Naive thymus-derived CD4-positive, alpha-beta T cell (primary cell): ENCODE results near the gene RAB1A. TPM values are rescaled to one million over a fixed set of nuclear protein-coding genes. Genes with fewer than 3 reads are reported as not detected.

Experiments used
- ATAC-seq: fragments of 150-1000 bp; cut with Tn5 transposase; 2 replicates; pipeline ENCODE4 v1.10.0; 2021; ENCODE audit warnings: mild to moderate bottlenecking, moderate library complexity
- CTCF ChIA-PET: fragments of 350-600 bp; sonication (Branson Sonifier 250); formaldehyde crosslinking; loops from one replicate; lab custom pipeline; 2021; ENCODE audit warnings: antibody characterized with exemption; lab: Charles Lee
- POLR2A ChIA-PET: fragments of 350-600 bp; sonication (Branson Sonifier 250); formaldehyde crosslinking; loops from one replicate; lab custom pipeline; 2021; ENCODE audit warnings: antibody characterized with exemption, inconsistent platforms; lab: Charles Lee
- DNase-seq, 9 donors: peaks; one replicate each; pipeline versions ENCODE4 v3.0.0 to v3.0.0-alpha.2; 2020 to 2022; ENCODE audit warnings: mixed read lengths in 1 of 9
- H3K27ac ChIP-seq: one replicate; pipeline ENCODE4 v1.7.0; 2013; ENCODE audit warnings: mild to moderate bottlenecking, low read depth, low read length, moderate library complexity
- H3K27me3 ChIP-seq, 2 donors: one replicate each; pipeline ENCODE4 v1.7.0; 2013; ENCODE audit warnings: low read length in 2 of 2, mild to moderate bottlenecking in 2 of 2, moderate library complexity in 2 of 2; ENCODE audit not compliant: control insufficient read depth in 2 of 2, insufficient read depth in 2 of 2
- H3K36me3 ChIP-seq, 3 experiments: 1 replicate in 2 of 3; 2 replicates in 1 of 3; pipeline ENCODE4 v1.7.0; 2013; ENCODE audit warnings: low read length in 3 of 3, mild to moderate bottlenecking in 3 of 3, moderate library complexity in 1 of 3; ENCODE audit not compliant: insufficient read depth in 3 of 3, control insufficient read depth in 2 of 3
- H3K4me1 ChIP-seq, 2 donors: one replicate each; pipeline ENCODE4 v1.7.0; 2013; ENCODE audit warnings: low read length in 2 of 2, mild to moderate bottlenecking in 2 of 2, moderate library complexity in 1 of 2; ENCODE audit not compliant: control insufficient read depth in 2 of 2, insufficient read depth in 2 of 2
- H3K4me3 ChIP-seq: 2 replicates; pipeline ENCODE4 v1.7.0; 2013; ENCODE audit warnings: mild to moderate bottlenecking, low read length
- H3K9me3 ChIP-seq, 3 experiments: 1 replicate in 2 of 3; 2 replicates in 1 of 3; pipeline ENCODE4 v1.7.0; 2013; ENCODE audit warnings: low read length in 3 of 3; ENCODE audit not compliant: control insufficient read depth in 2 of 3
- H3K27ac Mint-ChIP-seq, 9 donors: one replicate each; pipeline ENCODE4 v1.8.0; 2020 to 2022; ENCODE audit warnings: mixed read lengths in 9 of 9, mild to moderate bottlenecking in 8 of 9, moderate library complexity in 5 of 9, inconsistent platforms in 2 of 9
- H3K27me3 Mint-ChIP-seq, 5 donors: one replicate each; pipeline ENCODE4 v1.8.0; 2021 to 2022; ENCODE audit warnings: mixed read lengths in 5 of 5, mild to moderate bottlenecking in 1 of 5
- H3K36me3 Mint-ChIP-seq, 5 donors: one replicate each; pipeline ENCODE4 v1.8.0; 2020 to 2022; ENCODE audit warnings: mixed read lengths in 5 of 5, mild to moderate bottlenecking in 3 of 5, inconsistent platforms in 1 of 5
- H3K4me1 Mint-ChIP-seq, 7 donors: one replicate each; pipeline ENCODE4 v1.8.0; 2020 to 2022; ENCODE audit warnings: mixed read lengths in 7 of 7, mild to moderate bottlenecking in 3 of 7, inconsistent platforms in 1 of 7
- H3K4me3 Mint-ChIP-seq, 10 donors: one replicate each; pipeline ENCODE4 v1.8.0; 2020 to 2022; ENCODE audit warnings: mild to moderate bottlenecking in 10 of 10, mixed read lengths in 10 of 10, moderate library complexity in 6 of 10, inconsistent platforms in 2 of 10
- H3K9me3 Mint-ChIP-seq, 11 donors: one replicate each; pipeline ENCODE4 v1.8.0; 2020 to 2022; ENCODE audit warnings: mixed read lengths in 11 of 11, mild to moderate bottlenecking in 4 of 11, inconsistent platforms in 1 of 11, moderate library complexity in 1 of 11
- intact Hi-C, 2 donors: fragments of 100-400 bp; cut with micrococcal nuclease; formaldehyde crosslinking; loops; one replicate each; pipeline ENCODE4 v1.15.1; 2023
- polyA plus RNA-seq, 2 donors: library from polyadenylated mRNA; unstranded; fragments of 300-500 nt; fragmentation: Illumina TruSeq; gene quantifications; one replicate each; pipeline ENCODE4 v1.2.3, GENCODE V29; 2021
- total RNA-seq, 6 experiments: library from RNA in 5 of 6; stranded (reverse) in 5 of 6; gene quantifications; 1 replicate in 5 of 6; 2 replicates in 1 of 6; pipeline ENCODE4 v1.2.3 and lab custom pipeline; 2021 to 2026

Gene RAB1A
- total and polyA plus RNA-seq, 7 experiments from 2014 or later = 48.8 to 78.6 (median 61.4) TPM

DNA sequence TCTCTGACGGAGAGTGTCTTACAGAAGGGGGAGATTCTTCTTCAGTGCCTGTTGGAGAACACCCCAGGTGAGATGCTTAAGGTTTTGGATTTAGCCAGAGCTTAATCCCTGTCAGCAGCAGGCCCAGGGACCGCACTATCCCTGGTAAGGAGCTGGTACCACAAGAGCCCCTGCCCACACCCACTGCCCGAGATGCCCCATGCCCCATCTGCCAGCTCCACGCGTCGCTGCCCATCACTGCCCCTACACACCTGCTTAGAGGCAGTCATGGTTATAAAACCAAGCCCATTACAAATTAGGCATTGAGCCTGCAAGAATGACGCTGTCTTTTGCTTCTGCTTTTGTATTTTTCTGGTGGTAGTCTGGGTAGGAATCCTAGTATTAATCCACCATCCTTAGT is 52.0 kb downstream of the RAB1A start:
- H3K4me3 Mint-ChIP-seq = no peak overlapping the region
- peaks cover 0 to 3% (median 0%) of the 10 kb centered on the region in 11 donors for H3K9me3 Mint-ChIP-seq
- Histone ChIP-seq H3K36me3 (peaks cover 2 to 61% (median 7%) of the 10 kb centered on the region in 3 experiments), H3K27me3 (no peaks in the 10 kb centered on the region), H3K4me3 (no peak overlapping the region), H3K4me1 (no peaks in the 10 kb centered on the region), H3K27ac (no peak overlapping the region), H3K9me3 (no peaks in the 10 kb centered on the region)
- ATAC-seq (no peak), DNase-seq (no peak)
- intact Hi-C loops = no loop called here
- H3K4me1 Mint-ChIP-seq = peaks cover 6 to 19% (median 17%) of the 10 kb centered on the region in 7 donors
- CTCF ChIA-PET = interaction anchor here (0.6 to 1.1 kb wide), 2 partner anchors 13 to 507 kb away, joined by 3 to 5 read pairs; no protein-coding TSS in a partner anchor
- POLR2A ChIA-PET = interaction anchor here (1.2 kb wide), 1 partner anchor 22 kb away, joined by 5 read pairs; no protein-coding TSS in a partner anchor
- H3K36me3 Mint-ChIP-seq = peaks cover 1 to 34% (median 12%) of the 10 kb centered on the region in 5 donors
- peak overlapping the region in 6 of 9 donors; percentile 7 to 88 (median 26) for H3K27ac Mint-ChIP-seq
- H3K27me3 Mint-ChIP-seq = no peaks in the 10 kb centered on the region

GRCh38 chr2:65076345-65076710 is 53.6 kb downstream of the RAB1A start:
- H3K27ac ChIP-seq = no peak overlapping the region
- POLR2A ChIA-PET = no interaction called here

DNA sequence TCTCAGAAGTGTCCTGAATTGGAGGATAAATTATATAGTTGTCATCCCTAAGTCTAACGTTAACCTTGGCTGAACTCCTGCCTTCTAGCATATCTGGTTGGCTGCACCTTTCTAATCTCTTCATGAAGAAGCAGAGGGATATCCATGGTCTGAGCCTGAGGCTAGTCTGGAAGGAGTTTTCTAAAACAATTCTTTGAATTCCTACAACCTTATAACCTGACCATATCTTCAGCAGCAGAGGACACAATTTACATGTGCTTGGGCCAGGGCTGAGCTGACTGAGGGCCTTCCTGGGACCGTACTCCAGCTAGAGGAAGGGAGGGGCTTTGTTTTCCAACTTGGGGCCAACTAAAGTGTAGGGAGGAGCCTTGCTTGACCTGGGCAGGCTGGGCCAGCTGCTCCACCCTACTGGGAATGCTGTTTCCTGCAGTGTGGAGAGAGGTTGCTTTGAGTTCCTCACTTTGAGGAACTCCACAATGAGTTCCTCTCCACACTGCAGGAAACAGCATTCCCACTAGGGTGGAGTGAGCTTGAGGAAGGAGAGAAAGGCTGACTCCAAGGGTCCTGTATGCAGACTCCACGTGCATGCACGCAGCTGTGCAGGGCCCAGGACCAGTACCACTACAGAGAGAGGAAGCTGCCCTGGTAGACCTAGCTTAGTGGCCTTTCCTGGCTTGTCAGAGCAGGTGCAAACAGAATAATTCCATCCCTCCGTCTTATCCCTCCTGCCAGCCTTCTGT is 54.1 kb downstream of the RAB1A start:
- H3K4me3 ChIP-seq = no peak overlapping the region
- no peaks in the 10 kb centered on the region for H3K27me3 ChIP-seq
- Mint-ChIP-seq H3K36me3 (peaks cover 0 to 31% (median 6%) of the 10 kb centered on the region in 5 donors), H3K27ac (peak overlapping the region in 7 of 9 donors; percentile 44 to 84 (median 50)), H3K27me3 (no peaks in the 10 kb centered on the region), H3K4me3 (no peak overlapping the region), H3K4me1 (peaks cover 0 to 5% (median 0%) of the 10 kb centered on the region in 7 donors), H3K9me3 (no peaks in the 10 kb centered on the region)
- peaks cover 0 to 74% (median 9%) of the 10 kb centered on the region in 3 experiments for H3K36me3 ChIP-seq
- no peaks in the 10 kb centered on the region for H3K4me1 ChIP-seq
- intact Hi-C loops = no loop called here
- no peak overlapping the region for H3K27ac ChIP-seq
- no peaks in the 10 kb centered on the region for H3K9me3 ChIP-seq
- ATAC-seq (no peak), DNase-seq (no peak)
- POLR2A ChIA-PET = no interaction called here
- CTCF ChIA-PET = interaction anchor here (0.5 to 1.3 kb wide), 4 partner anchors 14 to 117 kb away, joined by 3 to 4 read pairs (median 3); no protein-coding TSS in a partner anchor

More at GRCh38 chr2:65076345-65076710, 53.6 kb downstream of the RAB1A start:
- Mint-ChIP-seq H3K27ac (peak overlapping the region in 6 of 9 donors; percentile 44 to 71 (median 49)), H3K4me3 (no peak overlapping the region), H3K36me3 (peaks cover 0 to 31% (median 6%) of the 10 kb centered on the region in 5 donors), H3K27me3 (no peaks in the 10 kb centered on the region), H3K4me1 (peaks cover 3 to 6% (median 3%) of the 10 kb centered on the region in 7 donors), H3K9me3 (no peaks in the 10 kb centered on the region)
- no peaks in the 10 kb centered on the region for H3K27me3 ChIP-seq
- intact Hi-C loops = no loop called here
- DNase-seq = no peak
- CTCF ChIA-PET = interaction anchor here (0.5 to 1.3 kb wide), 3 partner anchors 15 to 116 kb away, joined by 3 to 4 read pairs (median 3); no protein-coding TSS in a partner anchor
- H3K4me3 ChIP-seq = no peak overlapping the region
- peaks cover 0 to 73% (median 6%) of the 10 kb centered on the region in 3 experiments for H3K36me3 ChIP-seq
- H3K4me1 ChIP-seq = no peaks in the 10 kb centered on the region
- no peaks in the 10 kb centered on the region for H3K9me3 ChIP-seq
- ATAC-seq = no peak

GRCh38 chr2:65075176-65075575 is 54.7 kb downstream of the RAB1A start:
- H3K36me3 Mint-ChIP-seq = peaks cover 0 to 31% (median 5%) of the 10 kb centered on the region in 5 donors
- intact Hi-C loops = no loop called here
- ChIA-PET CTCF (interaction anchor here (0.6 kb wide), 1 partner anchor 17 kb away, joined by 3 read pairs; no protein-coding TSS in a partner anchor), POLR2A (no interaction called here)
- H3K9me3 Mint-ChIP-seq = no peaks in the 10 kb centered on the region
- Histone ChIP-seq H3K27ac (no peak overlapping the region), H3K4me1 (no peaks in the 10 kb centered on the region), H3K36me3 (peaks cover 0 to 80% (median 9%) of the 10 kb centered on the region in 3 experiments), H3K4me3 (no peak overlapping the region), H3K27me3 (no peaks in the 10 kb centered on the region), H3K9me3 (no peaks in the 10 kb centered on the region)
- ATAC-seq = no peak
- no peaks in the 10 kb centered on the region for H3K27me3 Mint-ChIP-seq
- peaks cover 0 to 5% (median 0%) of the 10 kb centered on the region in 7 donors for H3K4me1 Mint-ChIP-seq
- no peak for DNase-seq
- no peak overlapping the region for H3K27ac Mint-ChIP-seq
- H3K4me3 Mint-ChIP-seq = no peak overlapping the region

DNA sequence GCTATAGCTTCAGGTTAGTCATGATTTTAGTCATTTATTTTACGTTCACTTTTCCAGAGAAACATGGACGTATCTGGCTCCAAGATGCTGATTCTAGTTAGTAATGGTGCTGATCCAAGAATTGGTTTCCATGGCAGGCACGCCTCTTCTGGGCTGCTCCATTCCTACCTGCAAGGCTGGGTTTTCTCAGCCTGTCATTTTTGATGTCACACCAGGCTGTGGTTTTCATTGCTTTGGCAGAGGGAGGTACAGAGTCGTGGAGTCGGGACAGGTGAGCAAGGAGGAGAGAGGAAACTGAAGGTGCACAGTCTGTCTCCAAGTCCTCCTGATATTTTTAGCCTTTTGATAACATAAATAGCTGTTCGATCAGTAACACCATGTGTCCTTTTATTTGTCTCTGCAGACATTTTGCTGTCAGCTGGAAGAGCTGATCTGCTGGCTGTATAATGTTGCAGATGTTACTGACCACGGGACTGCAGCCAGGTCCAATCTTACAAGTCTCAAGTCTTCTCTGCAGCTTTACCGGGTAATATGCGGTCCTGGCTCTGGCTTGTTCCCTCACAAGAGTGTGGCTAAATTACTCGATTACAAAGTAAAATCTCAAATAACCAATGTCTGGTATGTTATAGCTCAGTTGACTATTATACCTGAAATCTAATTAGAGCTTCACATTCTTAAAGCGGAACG is 55.9 kb downstream of the RAB1A start:
- Mint-ChIP-seq H3K27ac (peak overlapping the region in 4 of 9 donors; percentile 12 to 53 (median 28)), H3K27me3 (no peaks in the 10 kb centered on the region), H3K36me3 (peaks cover 0 to 29% (median 5%) of the 10 kb centered on the region in 5 donors), H3K4me3 (no peak overlapping the region), H3K4me1 (peaks cover 0 to 7% (median 0%) of the 10 kb centered on the region in 7 donors), H3K9me3 (no peaks in the 10 kb centered on the region)
- Histone ChIP-seq H3K36me3 (peaks cover 0 to 84% (median 9%) of the 10 kb centered on the region in 3 experiments), H3K27me3 (no peaks in the 10 kb centered on the region), H3K27ac (no peak overlapping the region), H3K9me3 (no peaks in the 10 kb centered on the region), H3K4me1 (no peaks in the 10 kb centered on the region), H3K4me3 (no peak overlapping the region)
- intact Hi-C loops = no loop called here
- DNase-seq = no peak
- ChIA-PET POLR2A (interaction anchor here (1.0 kb wide), 1 partner anchor 19 kb away, joined by 3 read pairs; no protein-coding TSS in a partner anchor), CTCF (interaction anchor here (0.7 to 1.2 kb wide), 2 partner anchors 18 to 58 kb away, joined by 3 read pairs; no protein-coding TSS in a partner anchor)
- ATAC-seq = no peak

DNA sequence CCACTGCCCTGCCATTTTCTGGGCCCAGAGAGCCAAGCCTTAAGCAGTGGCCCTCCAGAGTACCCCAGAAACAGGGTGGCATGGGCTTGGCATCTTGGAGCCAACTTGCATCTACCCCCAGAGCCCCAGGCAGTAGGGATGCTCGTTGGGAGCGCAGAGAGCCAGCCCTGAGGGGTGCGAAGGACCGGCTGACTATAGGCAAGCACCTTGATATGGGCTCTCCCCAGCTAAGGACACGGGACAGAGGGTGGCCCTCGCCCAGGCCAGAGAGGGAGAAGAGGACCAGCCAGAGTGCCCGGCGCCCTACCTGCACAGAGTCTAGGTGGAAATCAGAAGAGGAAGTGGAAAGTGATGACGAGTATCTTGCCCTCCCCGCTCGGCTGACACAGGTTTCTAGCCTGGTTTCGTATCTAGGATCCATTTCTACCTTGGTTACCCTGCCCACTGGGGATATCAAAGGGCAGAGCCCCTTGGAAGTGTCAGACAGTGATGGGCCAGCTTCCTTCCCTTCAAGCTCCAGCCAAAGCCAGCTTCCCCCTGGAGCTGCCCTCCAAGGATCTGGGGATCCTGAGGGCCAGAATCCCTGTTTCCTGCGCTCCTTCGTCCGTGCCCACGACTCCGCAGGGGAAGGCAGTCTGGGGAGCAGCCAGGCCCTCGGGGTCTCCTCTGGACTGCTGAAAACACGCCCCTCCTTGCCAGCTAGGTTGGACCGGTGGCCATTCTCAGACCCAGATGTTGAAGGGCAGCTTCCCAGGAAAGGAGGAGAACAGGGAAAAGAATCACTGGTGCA is 57.5 kb downstream of the RAB1A start:
- no peaks in the 10 kb centered on the region for H3K9me3 Mint-ChIP-seq
- POLR2A ChIA-PET = no interaction called here
- ATAC-seq (no peak), DNase-seq (no peak)
- Histone ChIP-seq H3K4me1 (peaks cover 0 to 10% of the 10 kb centered on the region in 2 donors), H3K36me3 (peaks cover 0 to 73% (median 9%) of the 10 kb centered on the region in 3 experiments), H3K9me3 (no peaks in the 10 kb centered on the region), H3K27ac (no peak overlapping the region), H3K4me3 (no peak overlapping the region), H3K27me3 (no peaks in the 10 kb centered on the region)
- no peak overlapping the region for H3K4me3 Mint-ChIP-seq
- peak overlapping the region in 4 of 9 donors; percentile 31 to 59 (median 44) for H3K27ac Mint-ChIP-seq
- no peaks in the 10 kb centered on the region for H3K27me3 Mint-ChIP-seq
- peaks cover 0 to 27% (median under 1%) of the 10 kb centered on the region in 5 donors for H3K36me3 Mint-ChIP-seq
- CTCF ChIA-PET = interaction anchor here (0.7 to 1.1 kb wide), 3 partner anchors 8 to 96 kb away, joined by 3 read pairs; no protein-coding TSS in a partner anchor
- H3K4me1 Mint-ChIP-seq = peaks cover 11 to 19% (median 13%) of the 10 kb centered on the region in 7 donors
- intact Hi-C loops = no loop called here
